Muscle of leg (tissue), 11 donors: ENCODE data around the gene SNRNP40. TPM values are rescaled to one million over a fixed set of nuclear protein-coding genes. Genes with fewer than 3 reads are reported as not detected.

Experiments used
- DNase-seq: peaks from one replicate; pipeline ENCODE4 v3.0.0; 2013
- H3K27ac ChIP-seq: one replicate; pipeline ENCODE4 v1.5.1; 2013; ENCODE audit warnings: mild to moderate bottlenecking, low read length, control low read depth
- H3K27me3 ChIP-seq: one replicate; pipeline ENCODE4 v1.6.1; 2013; ENCODE audit warnings: low read length; ENCODE audit not compliant: control insufficient read depth, insufficient read depth
- H3K36me3 ChIP-seq: one replicate; pipeline ENCODE4 v1.6.1; 2013; ENCODE audit warnings: low read length; ENCODE audit not compliant: control insufficient read depth, insufficient read depth
- H3K4me1 ChIP-seq: one replicate; pipeline ENCODE4 v1.6.1; 2013; ENCODE audit warnings: low read length; ENCODE audit not compliant: control insufficient read depth, insufficient read depth
- H3K4me3 ChIP-seq: one replicate; pipeline ENCODE4 v1.5.1; 2013; ENCODE audit warnings: low read length, control low read depth
- H3K9me3 ChIP-seq: replicated peaks from 2 replicates; pipeline ENCODE4 v1.6.1; 2013; ENCODE audit warnings: low read depth, low read length; ENCODE audit not compliant: control insufficient read depth
- WGBS: methylation state at CpG from one replicate; pipeline ENCODE4 v1.1.5; 2013; ENCODE audit warnings: missing lambda C conversion rate; ENCODE audit not compliant: insufficient coverage; 5-methylcytosine and 5-hydroxymethylcytosine counted together
- polyA plus RNA-seq, 8 donors: library from polyadenylated mRNA; unstranded; fragments of 120-200 nt; gene quantifications; one replicate each; pipeline versions ENCODE4 v1.2.1 to v1.2.3, GENCODE V29; 2013; ENCODE audit warnings: inconsistent platforms in 1 of 8, low replicate concordance in 1 of 8; ENCODE audit not compliant: insufficient read length in 8 of 8, insufficient read depth in 1 of 8
- total RNA-seq: library from RNA; stranded (reverse); fragments of 120-200 nt; gene quantifications from one replicate; pipeline ENCODE4 v1.2.4, GENCODE V29; 2013

The SNRNP40 gene
- total and polyA plus RNA-seq, 9 donors, result 34.8 to 54.9 (median 40.9) TPM

DNA sequence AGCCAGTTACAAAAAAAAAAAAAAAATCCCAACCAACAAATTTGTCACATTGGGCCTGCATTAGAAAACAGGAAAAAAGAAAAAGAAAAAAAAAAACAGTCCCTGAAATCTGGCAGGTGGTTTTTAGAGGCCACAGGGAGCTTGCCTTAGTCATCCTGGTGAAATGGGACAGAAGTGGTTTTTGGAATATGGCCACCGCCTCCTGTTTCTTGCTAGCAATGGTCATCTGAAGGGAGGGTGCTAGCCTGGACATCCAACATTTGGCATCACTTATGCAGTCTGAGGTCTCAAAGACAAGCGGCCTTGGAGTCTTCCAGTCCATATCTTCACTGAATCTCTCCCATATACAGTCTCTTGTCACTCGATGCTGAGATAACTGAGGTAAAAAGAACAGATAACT, 36.8 kb downstream of the SNRNP40 start:
- Histone ChIP-seq H3K27me3 (no peaks in the 10 kb centered on the region), H3K36me3 (peaks cover 44% of the 10 kb centered on the region), H3K4me1 (no peaks in the 10 kb centered on the region), H3K4me3 (no peak overlapping the region), H3K27ac (no peak overlapping the region), H3K9me3 (no peaks in the 10 kb centered on the region)
- no peak for DNase-seq
- WGBS, result no CpG with 5 or more reads among the region's 3 CpGs

GRCh38 chr1:31258581-31258980, 38.0 kb downstream of the SNRNP40 start:
- Histone ChIP-seq H3K4me3 (no peak overlapping the region), H3K27ac (no peak overlapping the region), H3K9me3 (no peaks in the 10 kb centered on the region), H3K4me1 (no peaks in the 10 kb centered on the region), H3K36me3 (peaks cover 38% of the 10 kb centered on the region), H3K27me3 (no peaks in the 10 kb centered on the region)
- DNase-seq, result no peak
- WGBS, result 83% methylated on average over 1 of the region's 1 CpG

GRCh38 chr1:31257213-31257612, 39.4 kb downstream of the SNRNP40 start:
- whole genome bisulfite sequencing, result no CpG with 5 or more reads among the region's 1 CpG
- no peaks in the 10 kb centered on the region for H3K27me3 ChIP-seq
- H3K4me3 ChIP-seq, result no peak overlapping the region
- H3K4me1 ChIP-seq, result no peaks in the 10 kb centered on the region
- H3K36me3 ChIP-seq, result peaks cover 35% of the 10 kb centered on the region
- DNase-seq, result no peak
- H3K9me3 ChIP-seq, result no peaks in the 10 kb centered on the region
- no peak overlapping the region for H3K27ac ChIP-seq

DNA sequence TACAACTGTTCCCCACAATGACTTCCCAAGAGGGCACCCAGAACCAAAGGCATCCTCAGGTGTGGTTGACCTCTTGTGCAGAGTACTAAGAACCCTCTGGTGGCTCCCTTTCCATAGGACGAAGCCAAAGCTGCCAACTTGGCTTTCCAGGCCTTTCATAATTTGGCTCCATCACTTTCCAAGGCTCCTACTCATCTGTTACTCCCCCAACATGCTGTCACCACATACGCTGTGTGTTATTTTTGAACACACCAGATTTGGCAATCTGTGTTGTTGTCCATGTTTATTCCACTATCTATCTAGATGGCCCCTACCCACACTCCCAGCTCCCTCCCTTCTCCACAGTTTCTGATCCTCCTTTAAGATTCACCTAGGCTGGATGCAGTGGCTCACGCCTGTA, 46.7 kb downstream of the SNRNP40 start:
- Histone ChIP-seq H3K27ac (no peak overlapping the region), H3K36me3 (no peaks in the 10 kb centered on the region), H3K4me3 (no peak overlapping the region), H3K4me1 (no peaks in the 10 kb centered on the region), H3K9me3 (no peaks in the 10 kb centered on the region), H3K27me3 (no peaks in the 10 kb centered on the region)
- DNase-seq, result no peak
- 71% methylated on average over 2 of the region's 3 CpGs for WGBS

DNA sequence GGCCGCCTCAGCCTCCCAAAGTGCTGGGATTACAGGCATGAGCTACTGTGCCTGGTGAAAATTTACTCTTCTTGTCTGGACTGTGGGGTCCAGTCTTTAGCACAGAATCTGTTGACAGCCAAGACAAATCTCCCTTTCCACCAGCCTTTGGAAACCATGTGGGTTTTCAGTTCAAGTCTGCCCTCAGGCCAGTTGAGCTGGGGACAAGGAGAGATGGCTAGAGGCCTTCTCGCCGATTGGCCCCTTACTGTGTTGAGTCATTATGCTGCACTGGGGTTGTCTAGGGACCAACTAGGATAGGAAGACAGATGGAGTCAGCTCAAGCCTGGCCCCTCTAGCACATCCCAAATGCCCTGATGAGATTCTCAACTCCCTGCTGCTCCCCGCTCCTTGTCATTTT, 48.3 kb downstream of the SNRNP40 start:
- H3K9me3 ChIP-seq, result no peaks in the 10 kb centered on the region
- no peak overlapping the region for H3K4me3 ChIP-seq
- 83% methylated on average over 3 of the region's 4 CpGs for WGBS
- H3K27me3 ChIP-seq, result no peaks in the 10 kb centered on the region
- no peak overlapping the region for H3K27ac ChIP-seq
- no peaks in the 10 kb centered on the region for H3K4me1 ChIP-seq
- H3K36me3 ChIP-seq, result no peaks in the 10 kb centered on the region
- no peak for DNase-seq

- WGBS, result 56% methylated on average over 3 of the region's 4 CpGs
- Histone ChIP-seq H3K9me3 (no peaks in the 10 kb centered on the region), H3K27ac (no peak overlapping the region)
Measured at GRCh38 chr1:31244326-31244725, 52.3 kb downstream of the SNRNP40 start.

GRCh38 chr1:31243501-31244286, 52.9 kb downstream of the SNRNP40 start:
- Histone ChIP-seq H3K9me3 (no peaks in the 10 kb centered on the region), H3K27me3 (peaks cover 27% of the 10 kb centered on the region), H3K36me3 (no peaks in the 10 kb centered on the region), H3K4me3 (no peak overlapping the region), H3K4me1 (peaks cover 7% of the 10 kb centered on the region), H3K27ac (no peak overlapping the region)
- 40% methylated on average over 9 of the region's 10 CpGs for WGBS
- no peak for DNase-seq

More at GRCh38 chr1:31244326-31244725, 52.3 kb downstream of the SNRNP40 start:
- no peak for DNase-seq
- Histone ChIP-seq H3K36me3 (no peaks in the 10 kb centered on the region), H3K4me3 (no peak overlapping the region), H3K4me1 (peaks cover 3% of the 10 kb centered on the region), H3K27me3 (peaks cover 22% of the 10 kb centered on the region)

DNA sequence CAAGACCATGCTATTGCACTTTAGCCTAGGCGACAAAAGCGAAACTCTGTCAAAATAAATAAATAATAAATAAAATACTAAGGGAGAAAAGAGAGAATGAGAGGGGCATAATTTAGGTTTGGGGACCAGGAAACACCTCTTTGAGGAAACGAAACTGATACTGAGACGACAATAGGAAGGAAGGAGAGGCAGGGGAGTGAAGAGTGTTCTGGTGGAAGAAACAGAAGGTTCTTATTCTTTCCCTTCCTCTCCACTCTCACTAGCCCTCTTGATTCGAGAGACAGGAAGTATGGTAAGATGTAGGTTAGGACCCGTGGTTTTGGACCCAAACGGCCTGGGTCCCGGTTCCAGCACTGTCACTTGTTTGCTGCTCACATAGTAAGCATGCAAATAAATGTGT, 55.3 kb downstream of the SNRNP40 start:
- 82% methylated on average over 2 of the region's 8 CpGs for WGBS
- H3K27me3 ChIP-seq, result peaks cover 43% of the 10 kb centered on the region
- H3K9me3 ChIP-seq, result no peaks in the 10 kb centered on the region
- no peak overlapping the region for H3K27ac ChIP-seq
- no peak overlapping the region for H3K4me3 ChIP-seq
- H3K4me1 ChIP-seq, result peaks cover 9% of the 10 kb centered on the region
- DNase-seq, result no peak
- H3K36me3 ChIP-seq, result no peaks in the 10 kb centered on the region

DNA sequence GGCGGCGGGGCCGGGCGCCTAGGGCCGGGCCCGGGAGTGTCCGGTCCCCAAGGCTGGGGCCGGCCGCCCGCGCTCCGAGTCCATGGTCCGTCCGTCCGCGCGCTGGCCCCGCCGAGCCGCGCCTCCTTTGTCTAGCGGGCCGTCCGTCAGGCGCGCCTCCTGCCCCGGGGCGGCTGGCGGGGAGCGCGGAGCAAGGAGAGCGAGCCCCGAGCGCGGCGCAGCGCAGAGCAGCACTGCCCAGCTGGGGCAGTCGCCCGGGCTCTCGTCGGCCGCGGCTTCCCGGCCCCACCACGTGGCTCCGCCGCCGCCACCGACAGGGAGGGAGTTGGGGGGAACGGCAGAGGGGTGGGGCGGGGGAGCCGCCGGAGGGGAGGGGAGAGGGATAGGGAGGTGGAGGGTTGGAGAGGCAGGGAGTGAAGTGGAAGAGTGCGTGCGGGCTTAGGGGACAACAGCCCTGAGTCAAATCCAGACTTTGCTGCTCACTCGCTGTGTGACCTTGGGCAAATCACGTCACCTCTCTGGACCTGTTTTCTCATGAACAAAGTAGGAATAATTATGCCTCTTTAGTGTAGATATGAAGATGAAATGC, 56.8 kb downstream of the SNRNP40 start, which contains the start of gene NKAIN1:
Gene NKAIN1, minus strand, starts transcription at position 235 of the 589 bp plus-strand sequence. CDS start 340 bp downstream, outside the sequence.
- peak within 1 kb of the TSS; percentile 33 for H3K4me3 ChIP-seq
- peaks cover 9% of the 10 kb centered on the region for H3K4me1 ChIP-seq
- WGBS, result under 1% methylated on average over 52 of the region's 57 CpGs
- peak; percentile 34 for DNase-seq
- no peak within 1 kb of the TSS for H3K27ac ChIP-seq
- peaks cover 48% of the 10 kb centered on the region for H3K27me3 ChIP-seq
- no peaks in the 10 kb centered on the region for H3K36me3 ChIP-seq
- no peaks in the 10 kb centered on the region for H3K9me3 ChIP-seq

DNA sequence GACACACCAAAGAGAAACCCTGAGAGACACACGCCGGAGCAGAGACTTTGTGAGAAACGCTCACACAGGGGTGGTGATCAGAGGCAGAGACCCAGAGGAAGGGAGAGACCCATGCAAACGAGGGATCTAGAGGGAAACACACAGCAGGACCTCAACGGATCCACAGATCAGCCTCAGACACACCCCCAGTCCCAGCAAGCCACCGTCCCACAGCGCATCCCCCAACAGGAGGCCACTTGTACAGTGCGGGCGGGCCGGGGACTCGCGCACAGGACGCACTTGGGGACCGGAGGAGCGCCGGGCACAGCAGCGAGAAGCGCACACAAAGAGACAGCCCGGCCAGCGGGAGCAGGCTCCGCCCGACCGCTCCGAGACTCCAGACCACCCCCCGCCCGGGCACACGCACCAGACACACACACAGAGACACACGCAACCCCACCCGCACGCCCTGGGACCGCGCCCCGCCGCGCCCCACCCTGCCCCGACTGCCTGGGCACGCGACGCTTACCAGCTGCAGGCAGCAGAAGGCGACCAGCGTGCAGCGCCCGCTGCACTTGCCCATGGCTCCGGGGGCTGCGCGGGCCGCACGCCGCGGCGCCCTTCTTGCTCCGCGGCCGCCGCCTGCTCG, 57.5 kb downstream of the SNRNP40 start:
- H3K27me3 ChIP-seq, result peaks cover 52% of the 10 kb centered on the region
- no peak overlapping the region for H3K27ac ChIP-seq
- peak; percentile 23 for DNase-seq
- 1% methylated on average over 52 of the region's 56 CpGs for WGBS
- H3K9me3 ChIP-seq, result no peaks in the 10 kb centered on the region
- no peaks in the 10 kb centered on the region for H3K36me3 ChIP-seq
- H3K4me1 ChIP-seq, result peaks cover 9% of the 10 kb centered on the region
- H3K4me3 ChIP-seq, result peak overlapping the region; percentile 33
